PFSK-1 (cell line): ENCODE results near the gene TCF7.

Experiments
- FOXP2 ChIP-seq: optimal IDR thresholded peaks from 2 replicates; pipeline ENCODE3; 2011; ENCODE audit warnings: borderline replicate concordance, control low read depth, inconsistent platforms; ENCODE audit not compliant: insufficient read depth; ENCODE audit errors: extremely low read length, extremely low read depth
- POLR2AphosphoS5 ChIP-seq: IDR thresholded peaks from 2 replicates; pipeline ENCODE4 v1.6.1; 2012; ENCODE audit warnings: low read depth, mild to moderate bottlenecking, control low read depth, low read length, moderate library complexity
- SIN3A ChIP-seq: IDR thresholded peaks from 2 replicates; pipeline ENCODE4 v1.6.1; 2012; ENCODE audit warnings: mild to moderate bottlenecking, low read length, moderate library complexity, borderline replicate concordance; ENCODE audit not compliant: insufficient read depth
- TAF1 ChIP-seq: IDR thresholded peaks from 2 replicates; pipeline ENCODE4 v1.6.1; 2012; ENCODE audit warnings: low read length, control low read depth, borderline replicate concordance; ENCODE audit not compliant: insufficient read depth
- TF ChIP-seq, protein P1 (sequence below), 2 experiments: IDR thresholded peaks; 2 replicates each; pipeline versions ENCODE4 v1.6.1 to v1.8.0; 2011 to 2012; ENCODE audit warnings: low read depth in 2 of 2, low read length in 2 of 2, control low read depth in 1 of 2, inconsistent platforms in 1 of 2, mild to moderate bottlenecking in 1 of 2, moderate library complexity in 1 of 2; ENCODE audit not compliant: insufficient read depth in 1 of 2

The TCF7 gene

DNA sequence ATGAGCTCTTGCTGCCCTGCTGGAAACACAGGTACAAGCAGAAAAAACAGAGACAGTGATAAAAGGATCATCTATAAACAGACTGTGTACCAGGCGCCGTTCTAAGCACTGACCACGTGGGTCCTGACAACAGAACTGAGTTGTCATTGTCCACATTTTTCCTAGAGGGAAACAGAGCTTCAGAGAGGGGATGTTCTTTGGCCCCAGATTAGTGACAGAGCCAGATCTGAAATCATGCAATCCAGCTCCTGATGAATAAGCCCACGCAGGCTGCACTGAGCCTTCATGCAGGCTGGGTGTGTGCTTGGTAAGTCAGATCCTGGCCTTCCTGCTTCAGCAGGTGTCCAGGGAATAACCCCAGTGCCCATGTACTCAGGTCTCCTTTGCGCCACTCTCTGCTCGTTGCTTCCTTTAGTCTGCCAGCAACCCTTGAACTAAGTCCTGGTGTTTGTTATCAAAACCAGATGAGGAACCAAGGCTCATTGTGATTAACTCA is 22.8 kb upstream of the TCF7 start:
- TF ChIP-seq, protein P1, sequence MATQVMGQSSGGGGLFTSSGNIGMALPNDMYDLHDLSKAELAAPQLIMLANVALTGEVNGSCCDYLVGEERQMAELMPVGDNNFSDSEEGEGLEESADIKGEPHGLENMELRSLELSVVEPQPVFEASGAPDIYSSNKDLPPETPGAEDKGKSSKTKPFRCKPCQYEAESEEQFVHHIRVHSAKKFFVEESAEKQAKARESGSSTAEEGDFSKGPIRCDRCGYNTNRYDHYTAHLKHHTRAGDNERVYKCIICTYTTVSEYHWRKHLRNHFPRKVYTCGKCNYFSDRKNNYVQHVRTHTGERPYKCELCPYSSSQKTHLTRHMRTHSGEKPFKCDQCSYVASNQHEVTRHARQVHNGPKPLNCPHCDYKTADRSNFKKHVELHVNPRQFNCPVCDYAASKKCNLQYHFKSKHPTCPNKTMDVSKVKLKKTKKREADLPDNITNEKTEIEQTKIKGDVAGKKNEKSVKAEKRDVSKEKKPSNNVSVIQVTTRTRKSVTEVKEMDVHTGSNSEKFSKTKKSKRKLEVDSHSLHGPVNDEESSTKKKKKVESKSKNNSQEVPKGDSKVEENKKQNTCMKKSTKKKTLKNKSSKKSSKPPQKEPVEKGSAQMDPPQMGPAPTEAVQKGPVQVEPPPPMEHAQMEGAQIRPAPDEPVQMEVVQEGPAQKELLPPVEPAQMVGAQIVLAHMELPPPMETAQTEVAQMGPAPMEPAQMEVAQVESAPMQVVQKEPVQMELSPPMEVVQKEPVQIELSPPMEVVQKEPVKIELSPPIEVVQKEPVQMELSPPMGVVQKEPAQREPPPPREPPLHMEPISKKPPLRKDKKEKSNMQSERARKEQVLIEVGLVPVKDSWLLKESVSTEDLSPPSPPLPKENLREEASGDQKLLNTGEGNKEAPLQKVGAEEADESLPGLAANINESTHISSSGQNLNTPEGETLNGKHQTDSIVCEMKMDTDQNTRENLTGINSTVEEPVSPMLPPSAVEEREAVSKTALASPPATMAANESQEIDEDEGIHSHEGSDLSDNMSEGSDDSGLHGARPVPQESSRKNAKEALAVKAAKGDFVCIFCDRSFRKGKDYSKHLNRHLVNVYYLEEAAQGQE (IDR thresholded peaks at IDR 0.05; ENCODE audit: insufficient read depth in 1 of 2, low read depth in 2 of 2, low read length in 2 of 2), result no peak
- TF ChIP-seq FOXP2 (no peak), POLR2AphosphoS5 (no peak), TAF1 (no peak), SIN3A (no peak)

DNA sequence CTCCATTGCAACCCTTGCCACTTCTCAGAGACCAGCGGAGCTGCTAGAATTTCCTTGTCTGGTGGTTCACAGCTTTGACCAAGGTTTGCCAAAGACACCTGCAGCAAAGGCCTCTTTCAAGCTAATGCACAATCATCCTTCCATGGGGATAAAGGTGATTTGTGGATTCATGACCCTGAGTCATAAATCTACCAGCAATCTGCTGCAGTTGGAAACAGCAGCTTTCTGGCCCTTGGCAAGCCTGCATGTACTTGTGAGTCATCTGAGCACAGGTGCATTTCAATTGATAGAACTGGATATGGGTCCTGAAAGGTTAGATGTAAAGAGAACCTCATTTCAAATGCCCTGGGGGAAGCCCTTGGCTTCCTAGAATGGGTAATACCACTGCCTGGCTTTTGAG is 21.6 kb upstream of the TCF7 start:
- TF ChIP-seq, protein P1 (IDR thresholded peaks at IDR 0.05; ENCODE audit: insufficient read depth in 1 of 2, low read depth in 2 of 2, low read length in 2 of 2), result no peak
- TF ChIP-seq SIN3A (no peak), FOXP2 (no peak), TAF1 (no peak), POLR2AphosphoS5 (no peak)

DNA sequence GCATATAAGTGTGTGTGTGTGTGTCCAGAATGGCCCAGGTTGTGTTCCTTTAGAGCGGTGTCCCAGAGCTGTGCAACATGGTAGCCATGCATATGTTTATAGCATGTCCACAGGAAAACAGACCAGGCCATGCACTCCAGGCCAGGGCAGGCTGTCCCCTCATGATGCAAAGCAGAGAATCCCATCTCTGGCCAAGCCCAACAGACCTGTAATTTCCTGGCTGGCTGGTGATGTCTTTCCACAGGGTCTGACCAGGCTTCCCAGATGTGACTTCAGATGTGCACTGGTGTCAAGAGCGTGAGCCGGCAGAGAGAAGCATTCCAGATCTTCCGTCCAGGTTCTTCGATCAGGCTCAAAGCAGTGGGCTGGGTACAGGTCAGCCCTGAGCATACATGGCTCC is 21.1 kb upstream of the TCF7 start:
- no peak for TF ChIP-seq SIN3A
- TF ChIP-seq, protein P1 (IDR thresholded peaks at IDR 0.05; ENCODE audit: insufficient read depth in 1 of 2, low read depth in 2 of 2, low read length in 2 of 2), result no peak
- no peak for TF ChIP-seq TAF1
- TF ChIP-seq POLR2AphosphoS5, result no peak
- no peak for TF ChIP-seq FOXP2

DNA sequence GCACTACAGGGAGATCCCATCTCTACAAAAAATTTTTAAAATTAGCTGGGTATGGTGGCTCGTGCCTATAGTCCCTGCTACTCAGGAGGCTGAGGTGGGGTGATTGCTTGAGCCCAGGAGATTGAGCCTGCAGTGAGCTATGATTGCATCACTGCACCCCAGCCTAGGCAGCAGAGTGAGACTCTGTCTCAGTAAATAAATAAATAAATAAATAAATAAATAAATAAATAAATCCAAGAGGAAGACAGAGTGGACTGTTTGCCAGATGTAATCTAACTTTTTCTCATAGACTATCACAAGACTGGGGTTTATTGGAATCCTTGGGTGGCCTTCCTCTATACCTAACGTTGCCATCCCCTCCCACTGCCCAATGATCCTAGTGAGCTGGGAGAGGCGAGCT is 19.2 kb upstream of the TCF7 start:
- TF ChIP-seq SIN3A (no peak), FOXP2 (no peak), POLR2AphosphoS5 (no peak), TAF1 (no peak)
- TF ChIP-seq, protein P1 (IDR thresholded peaks at IDR 0.05; ENCODE audit: insufficient read depth in 1 of 2, low read depth in 2 of 2, low read length in 2 of 2), result no peak

DNA sequence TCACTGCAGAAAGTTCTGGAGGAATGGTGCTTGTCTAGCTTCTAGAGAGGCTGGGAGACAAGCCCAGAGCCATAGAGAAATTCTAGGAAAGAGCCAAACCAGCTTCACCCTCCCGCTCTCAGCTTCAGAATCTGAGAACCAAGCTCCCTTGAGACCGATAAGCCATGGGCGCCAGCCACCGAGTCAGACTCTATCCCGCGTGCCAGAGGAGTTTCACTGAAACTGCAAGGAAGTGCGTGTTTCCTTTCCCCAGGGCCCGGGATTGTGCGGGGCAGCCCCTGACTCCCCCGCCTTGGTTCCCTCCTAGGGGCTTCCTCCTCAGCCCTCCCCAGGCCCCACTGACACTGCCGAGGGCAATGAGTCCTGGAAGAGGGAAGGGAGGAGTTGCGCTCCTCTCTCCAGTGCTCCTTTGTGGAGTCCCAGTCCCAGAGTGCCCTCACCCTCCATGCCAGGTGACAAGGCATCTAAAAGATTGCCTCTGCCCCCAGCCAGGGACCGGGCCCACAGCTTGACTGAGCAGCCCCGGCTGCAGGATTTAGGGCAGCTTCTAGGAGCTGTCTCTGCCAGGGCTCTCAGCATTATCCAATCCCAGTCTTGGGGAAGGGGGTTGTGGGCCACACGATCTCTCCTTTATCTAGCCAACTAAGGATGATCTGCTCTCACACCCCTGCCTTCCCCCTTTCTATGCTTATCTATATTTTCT is 18.4 kb upstream of the TCF7 start:
- TF ChIP-seq TAF1 (no peak), FOXP2 (no peak), POLR2AphosphoS5 (no peak), SIN3A (no peak)
- TF ChIP-seq, protein P1 (IDR thresholded peaks at IDR 0.05; ENCODE audit: insufficient read depth in 1 of 2, low read depth in 2 of 2, low read length in 2 of 2), result no peak
